Measurements from ENCODE around the gene PHOSPHO1.

The PHOSPHO1 gene

DNA sequence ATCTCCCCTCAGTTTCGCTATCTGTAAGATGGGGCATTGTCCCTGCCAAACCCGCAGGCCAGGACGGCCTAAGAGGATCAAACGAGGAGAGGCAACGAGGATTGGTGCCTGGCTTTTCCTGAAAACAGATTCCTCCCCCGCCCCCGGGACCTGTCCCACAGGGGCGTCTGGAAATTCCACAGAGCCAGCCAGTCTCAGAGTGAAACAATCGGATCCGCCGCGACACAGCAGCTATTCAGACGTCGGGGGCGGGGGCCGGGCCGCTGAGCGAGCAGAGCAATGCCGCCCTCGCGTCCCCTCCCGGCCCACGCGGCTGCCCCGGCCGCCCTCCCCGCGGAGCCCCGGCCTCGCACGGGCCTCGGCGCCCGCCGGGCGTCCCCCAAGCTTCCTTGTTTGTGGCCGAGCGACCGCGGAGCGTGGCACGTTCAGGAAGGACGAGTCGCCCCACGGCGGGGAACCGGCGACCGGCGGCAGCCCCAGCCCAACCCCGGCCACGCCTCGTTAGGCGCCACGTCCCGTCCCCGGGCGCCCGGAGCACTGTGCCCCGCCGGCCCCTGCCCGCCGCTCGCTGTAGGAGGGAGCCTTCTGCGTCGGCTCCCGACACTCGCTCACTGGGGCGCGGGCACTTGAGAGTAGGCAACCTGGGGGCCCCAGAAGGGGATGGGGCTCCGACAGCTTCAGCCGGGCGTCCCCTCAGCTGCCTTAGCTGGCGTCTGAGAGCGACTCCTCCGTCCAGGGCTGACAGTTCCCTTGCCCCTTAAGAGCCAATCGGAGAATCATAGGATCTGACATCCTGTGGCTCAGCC lies 29.6 kb upstream of the PHOSPHO1 start:
- Histone ChIP-seq H3K36me3 (ENCODE audit: control insufficient read depth, insufficient read depth, low read length) (no peaks in the 10 kb centered on the region), H3K9me3 (ENCODE audit: control insufficient read depth, low read length) (no peaks in the 10 kb centered on the region), H3K27me3 (ENCODE audit: control insufficient read depth, insufficient read depth, low read length) (peaks cover 10% of the 10 kb centered on the region), H3K4me3 (ENCODE audit: low read length) (no peak overlapping the region), H3K4me1 (ENCODE audit: control insufficient read depth, insufficient read depth, low read length) (peaks cover 5% of the 10 kb centered on the region), H3K9ac (ENCODE audit: low read length) (peak overlapping the region; percentile 55)

- Histone ChIP-seq H3K9me3 (ENCODE audit: control insufficient read depth, low read length) (no peaks in the 10 kb centered on the region), H3K4me1 (ENCODE audit: control insufficient read depth, insufficient read depth, low read length) (peaks cover 5% of the 10 kb centered on the region), H3K4me3 (ENCODE audit: low read length) (no peak overlapping the region), H3K9ac (ENCODE audit: low read length) (peak overlapping the region; percentile 55), H3K36me3 (ENCODE audit: control insufficient read depth, insufficient read depth, low read length) (no peaks in the 10 kb centered on the region), H3K27me3 (ENCODE audit: control insufficient read depth, insufficient read depth, low read length) (peaks cover 10% of the 10 kb centered on the region)
These were observed 29.1 kb upstream of the PHOSPHO1 start for GRCh38 chr17:49259663-49260010.

GRCh38 chr17:49258394-49258793 lies 27.8 kb upstream of the PHOSPHO1 start:
- H3K36me3 ChIP-seq (ENCODE audit: control insufficient read depth, insufficient read depth, low read length): no peaks in the 10 kb centered on the region
- H3K9ac ChIP-seq (ENCODE audit: low read length): no peak overlapping the region
- H3K4me1 ChIP-seq (ENCODE audit: control insufficient read depth, insufficient read depth, low read length): peaks cover 5% of the 10 kb centered on the region
- no peaks in the 10 kb centered on the region for H3K9me3 ChIP-seq (ENCODE audit: control insufficient read depth, low read length)
- no peak overlapping the region for H3K4me3 ChIP-seq (ENCODE audit: low read length)
- H3K27me3 ChIP-seq (ENCODE audit: control insufficient read depth, insufficient read depth, low read length): peaks cover 10% of the 10 kb centered on the region

- H3K27me3 ChIP-seq (ENCODE audit: control insufficient read depth, insufficient read depth, low read length): peaks cover 4% of the 10 kb centered on the region
- H3K9me3 ChIP-seq (ENCODE audit: control insufficient read depth, low read length): no peaks in the 10 kb centered on the region
- H3K4me1 ChIP-seq (ENCODE audit: control insufficient read depth, insufficient read depth, low read length): no peaks in the 10 kb centered on the region
- H3K36me3 ChIP-seq (ENCODE audit: control insufficient read depth, insufficient read depth, low read length): no peaks in the 10 kb centered on the region
- H3K9ac ChIP-seq (ENCODE audit: low read length): no peak overlapping the region
- no peak overlapping the region for H3K4me3 ChIP-seq (ENCODE audit: low read length)
These were observed 24.5 kb upstream of the PHOSPHO1 start for GRCh38 chr17:49255125-49255524.

GRCh38 chr17:49254066-49254465 lies 23.5 kb upstream of the PHOSPHO1 start:
- no peak overlapping the region for H3K9ac ChIP-seq (ENCODE audit: low read length)
- H3K27me3 ChIP-seq (ENCODE audit: control insufficient read depth, insufficient read depth, low read length): peaks cover 7% of the 10 kb centered on the region
- H3K4me1 ChIP-seq (ENCODE audit: control insufficient read depth, insufficient read depth, low read length): no peaks in the 10 kb centered on the region
- no peaks in the 10 kb centered on the region for H3K9me3 ChIP-seq (ENCODE audit: control insufficient read depth, low read length)
- H3K36me3 ChIP-seq (ENCODE audit: control insufficient read depth, insufficient read depth, low read length): no peaks in the 10 kb centered on the region
- H3K4me3 ChIP-seq (ENCODE audit: low read length): no peak overlapping the region

- no peak overlapping the region for H3K9ac ChIP-seq (ENCODE audit: low read length)
- no peaks in the 10 kb centered on the region for H3K4me1 ChIP-seq (ENCODE audit: control insufficient read depth, insufficient read depth, low read length)
- peaks cover 11% of the 10 kb centered on the region for H3K27me3 ChIP-seq (ENCODE audit: control insufficient read depth, insufficient read depth, low read length)
- no peaks in the 10 kb centered on the region for H3K9me3 ChIP-seq (ENCODE audit: control insufficient read depth, low read length)
- no peaks in the 10 kb centered on the region for H3K36me3 ChIP-seq (ENCODE audit: control insufficient read depth, insufficient read depth, low read length)
- no peak overlapping the region for H3K4me3 ChIP-seq (ENCODE audit: low read length)
These were observed 21.6 kb upstream of the PHOSPHO1 start for GRCh38 chr17:49252148-49252695.

GRCh38 chr17:49249890-49250522 lies 19.4 kb upstream of the PHOSPHO1 start:
- H3K27me3 ChIP-seq (ENCODE audit: control insufficient read depth, insufficient read depth, low read length): peaks cover 11% of the 10 kb centered on the region
- H3K4me1 ChIP-seq (ENCODE audit: control insufficient read depth, insufficient read depth, low read length): no peaks in the 10 kb centered on the region
- no peak overlapping the region for H3K9ac ChIP-seq (ENCODE audit: low read length)
- no peaks in the 10 kb centered on the region for H3K9me3 ChIP-seq (ENCODE audit: control insufficient read depth, low read length)
- H3K4me3 ChIP-seq (ENCODE audit: low read length): no peak overlapping the region
- no peaks in the 10 kb centered on the region for H3K36me3 ChIP-seq (ENCODE audit: control insufficient read depth, insufficient read depth, low read length)

DNA sequence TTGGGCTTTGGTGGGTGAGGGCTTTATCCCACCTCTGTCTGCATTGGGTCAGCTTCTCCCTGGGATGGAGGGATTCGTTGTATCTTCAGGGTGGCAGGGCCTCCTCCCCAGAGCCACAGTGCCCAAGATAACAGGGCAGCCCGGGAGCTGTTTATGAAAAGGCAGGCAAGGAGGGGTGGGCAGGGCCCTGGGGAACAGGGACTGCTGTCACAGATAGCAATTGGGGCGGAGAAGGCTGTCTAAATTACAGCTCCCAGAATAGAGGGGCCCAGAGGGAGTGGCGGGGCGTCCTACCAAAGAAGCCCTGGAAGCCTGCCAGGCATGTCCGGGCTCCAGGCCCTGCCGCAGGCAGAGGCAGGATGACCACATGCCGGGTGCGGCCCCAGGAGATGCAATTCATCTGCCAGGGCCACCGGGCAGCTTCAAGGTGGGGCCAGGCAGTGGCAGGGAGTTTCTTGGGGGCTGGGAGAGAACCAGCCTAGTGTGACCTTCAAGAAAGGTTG lies 18.8 kb upstream of the PHOSPHO1 start:
- Histone ChIP-seq H3K9me3 (ENCODE audit: control insufficient read depth, low read length) (no peaks in the 10 kb centered on the region), H3K36me3 (ENCODE audit: control insufficient read depth, insufficient read depth, low read length) (no peaks in the 10 kb centered on the region), H3K27me3 (ENCODE audit: control insufficient read depth, insufficient read depth, low read length) (peaks cover 11% of the 10 kb centered on the region), H3K4me3 (ENCODE audit: low read length) (no peak overlapping the region), H3K4me1 (ENCODE audit: control insufficient read depth, insufficient read depth, low read length) (no peaks in the 10 kb centered on the region), H3K9ac (ENCODE audit: low read length) (no peak overlapping the region)

DNA sequence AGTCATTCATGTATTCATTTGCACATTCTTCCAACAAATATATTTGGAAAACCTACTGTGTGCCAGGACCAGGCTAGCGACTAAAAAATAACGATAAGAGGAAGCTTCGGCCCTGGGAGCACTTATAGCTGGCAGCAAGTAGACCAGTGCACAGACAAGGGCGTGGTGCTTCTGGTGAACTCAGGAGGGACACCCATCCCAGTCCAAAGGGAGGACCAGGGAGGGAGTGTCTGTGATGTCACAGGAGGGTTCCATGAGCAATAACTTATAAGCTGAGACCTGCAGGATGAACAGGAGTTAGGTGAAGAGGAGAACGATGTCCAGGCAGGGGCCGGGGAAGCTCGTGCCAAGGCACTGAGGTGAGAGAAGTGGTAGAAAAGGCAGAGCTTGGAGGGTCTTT lies 17.4 kb upstream of the PHOSPHO1 start:
- Histone ChIP-seq H3K27me3 (ENCODE audit: control insufficient read depth, insufficient read depth, low read length) (peaks cover 11% of the 10 kb centered on the region), H3K9ac (ENCODE audit: low read length) (no peak overlapping the region)

GRCh38 chr17:49244839-49245238 lies 14.3 kb upstream of the PHOSPHO1 start:
- H3K4me1 ChIP-seq (ENCODE audit: control insufficient read depth, insufficient read depth, low read length): no peaks in the 10 kb centered on the region
- H3K9ac ChIP-seq (ENCODE audit: low read length): no peak overlapping the region
- no peak overlapping the region for H3K4me3 ChIP-seq (ENCODE audit: low read length)
- H3K9me3 ChIP-seq (ENCODE audit: control insufficient read depth, low read length): no peaks in the 10 kb centered on the region
- H3K36me3 ChIP-seq (ENCODE audit: control insufficient read depth, insufficient read depth, low read length): no peaks in the 10 kb centered on the region
- peaks cover 11% of the 10 kb centered on the region for H3K27me3 ChIP-seq (ENCODE audit: control insufficient read depth, insufficient read depth, low read length)

More for the DNA sequence above, 17.4 kb upstream of the PHOSPHO1 start:
- Histone ChIP-seq H3K4me1 (ENCODE audit: control insufficient read depth, insufficient read depth, low read length) (no peaks in the 10 kb centered on the region), H3K4me3 (ENCODE audit: low read length) (no peak overlapping the region), H3K36me3 (ENCODE audit: control insufficient read depth, insufficient read depth, low read length) (no peaks in the 10 kb centered on the region), H3K9me3 (ENCODE audit: control insufficient read depth, low read length) (no peaks in the 10 kb centered on the region)

DNA sequence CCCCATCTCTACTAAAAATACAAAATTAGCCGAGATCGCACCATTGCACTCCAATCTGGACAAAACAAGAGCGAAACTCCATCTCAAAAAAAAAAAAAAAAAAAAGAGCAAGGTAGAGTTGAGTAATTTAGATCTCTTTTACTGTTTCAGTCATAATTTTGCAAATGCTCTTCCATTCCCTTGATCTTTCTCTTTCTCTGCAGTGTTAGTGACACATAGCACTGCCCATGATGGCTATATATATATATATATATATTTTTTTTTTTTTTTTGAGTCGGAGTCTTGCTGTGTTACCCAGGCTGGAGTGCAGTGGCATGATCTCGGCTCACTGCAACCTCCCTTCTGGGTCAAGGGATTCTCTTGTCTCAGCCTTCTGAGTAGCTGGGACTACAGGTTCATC lies 12.2 kb upstream of the PHOSPHO1 start:
- Histone ChIP-seq H3K36me3 (ENCODE audit: control insufficient read depth, insufficient read depth, low read length) (no peaks in the 10 kb centered on the region), H3K27me3 (ENCODE audit: control insufficient read depth, insufficient read depth, low read length) (peaks cover 3% of the 10 kb centered on the region), H3K4me1 (ENCODE audit: control insufficient read depth, insufficient read depth, low read length) (no peaks in the 10 kb centered on the region), H3K9me3 (ENCODE audit: control insufficient read depth, low read length) (no peaks in the 10 kb centered on the region), H3K4me3 (ENCODE audit: low read length) (no peak overlapping the region), H3K9ac (ENCODE audit: low read length) (no peak overlapping the region)

- Histone ChIP-seq H3K36me3 (ENCODE audit: control insufficient read depth, insufficient read depth, low read length) (no peaks in the 10 kb centered on the region), H3K4me1 (ENCODE audit: control insufficient read depth, insufficient read depth, low read length) (no peaks in the 10 kb centered on the region), H3K9me3 (ENCODE audit: control insufficient read depth, low read length) (no peaks in the 10 kb centered on the region), H3K27me3 (ENCODE audit: control insufficient read depth, insufficient read depth, low read length) (peaks cover 3% of the 10 kb centered on the region), H3K4me3 (ENCODE audit: low read length) (no peak overlapping the region), H3K9ac (ENCODE audit: low read length) (no peak overlapping the region)
These were observed 11.3 kb upstream of the PHOSPHO1 start for GRCh38 chr17:49241692-49242397.

Data from mucosa of stomach (tissue), 1 donor.